SK-N-SH (cell line): ENCODE measurements around the gene TDRD1. TPM values are rescaled to one million over a fixed set of nuclear protein-coding genes. Genes with fewer than 3 reads are reported as not detected.

Experiments used
- CTCF ChIA-PET: fragments of 300-600, 350-600 bp; formaldehyde crosslinking; extraction: SDS; loops from one replicate; lab custom pipeline; 2021; lab: Yijun Ruan, JAX
- POLR2A ChIA-PET: fragments of 350-600 bp; sonication (Branson Sonifier 250); formaldehyde crosslinking; extraction: SDS; loops from one replicate; lab custom pipeline; 2020; ENCODE audit warnings: antibody characterized with exemption, inconsistent platforms; lab: Yijun Ruan, JAX
- DNase-seq: peaks from one replicate; pipeline ENCODE4 v3.0.0; 2012
- H2AFZ ChIP-seq: fragments of 200-600 bp; sonication (generic); 2 replicates; pipeline ENCODE4 v1.8.1; 2016; ENCODE audit warnings: antibody characterized with exemption, mild to moderate bottlenecking, low read depth
- H3F3A ChIP-seq: fragments of 200-600 bp; sonication (generic); replicated peaks from 2 replicates; pipeline ENCODE3; 2016; ENCODE audit warnings: antibody characterized with exemption, mild to moderate bottlenecking; ENCODE audit not compliant: insufficient read depth
- H3K27ac ChIP-seq, 2 experiments: fragments of 200-500 bp in 1 of 2; fragments of 200-600 bp in 1 of 2; sonication (Bioruptor generic) in 1 of 2; sonication (generic), shearing (Covaris generic) in 1 of 2; 2 replicates each; pipeline versions ENCODE4 v1.5.1 to v1.6.1; 2014 to 2016; ENCODE audit warnings: low read depth in 2 of 2, inconsistent platforms in 1 of 2, low read length in 1 of 2, mild to moderate bottlenecking in 1 of 2, mixed read lengths in 1 of 2
- H3K27me3 ChIP-seq: fragments of 200-600 bp; sonication (generic), shearing (Covaris generic); 2 replicates; pipeline ENCODE4 v1.6.1; 2016; ENCODE audit warnings: mixed run types; ENCODE audit not compliant: insufficient read depth
- H3K36me3 ChIP-seq, 2 experiments: fragments of 200-500 bp in 1 of 2; fragments of 200-600 bp in 1 of 2; sonication (Bioruptor generic) in 1 of 2; sonication (generic) in 1 of 2; replicated peaks in 1 of 2; 2 replicates each; pipeline versions ENCODE3 to v1.5.1; 2014 to 2016; ENCODE audit warnings: low read length in 1 of 2, mild to moderate bottlenecking in 1 of 2; ENCODE audit not compliant: insufficient read depth in 2 of 2, control insufficient read depth in 1 of 2
- H3K4me1 ChIP-seq, 2 experiments: fragments of 200-500 bp in 1 of 2; fragments of 200-600 bp in 1 of 2; sonication (Bioruptor generic) in 1 of 2; sonication (generic), shearing (Covaris generic) in 1 of 2; 2 replicates each; pipeline versions ENCODE4 v1.5.1 to v1.6.1; 2014 to 2016; ENCODE audit warnings: low read depth in 1 of 2, low read length in 1 of 2, mixed run types in 1 of 2; ENCODE audit not compliant: insufficient read depth in 2 of 2, control insufficient read depth in 1 of 2
- H3K4me2 ChIP-seq: fragments of 200-600 bp; sonication (generic), shearing (Covaris generic); 2 replicates; pipeline ENCODE4 v1.6.1; 2017; ENCODE audit warnings: mixed run types
- H3K4me3 ChIP-seq, 2 experiments: fragments of 200-500 bp in 1 of 2; fragments of 200-600 bp in 1 of 2; sonication (Bioruptor generic) in 1 of 2; sonication (generic), shearing (Covaris generic) in 1 of 2; 2 replicates each; pipeline versions ENCODE4 v1.5.1 to v1.8.1; 2014 to 2016; ENCODE audit warnings: low read depth in 2 of 2, inconsistent platforms in 1 of 2, low read length in 1 of 2, mild to moderate bottlenecking in 1 of 2, mixed read lengths in 1 of 2, moderate library complexity in 1 of 2
- H3K79me2 ChIP-seq: fragments of 200-600 bp; sonication (generic); 2 replicates; pipeline ENCODE4 v1.8.1; 2017; ENCODE audit warnings: mild to moderate bottlenecking; ENCODE audit not compliant: insufficient read depth
- H3K9ac ChIP-seq: fragments of 200-600 bp; sonication (generic); 2 replicates; pipeline ENCODE4 v1.6.1; 2017; ENCODE audit warnings: mixed run types
- H3K9me2 ChIP-seq: fragments of 200-600 bp; sonication (generic); 2 replicates; pipeline ENCODE4 v1.6.1; 2017; ENCODE audit warnings: mixed run types
- H3K9me3 ChIP-seq: fragments of 200-600 bp; sonication (generic); 2 replicates; pipeline ENCODE4 v1.6.1; 2017; ENCODE audit warnings: mixed run types, mild to moderate bottlenecking, moderate library complexity
- H4K20me1 ChIP-seq: fragments of 200-600 bp; sonication (generic); 2 replicates; pipeline ENCODE4 v1.6.1; 2017; ENCODE audit warnings: mild to moderate bottlenecking, mixed run types; ENCODE audit not compliant: insufficient read depth
- CHD2 ChIP-seq: fragments of 150-350 bp; IDR thresholded peaks from 2 replicates; pipeline ENCODE4 v1.6.1; 2018; ENCODE audit warnings: low read length; ENCODE audit not compliant: partially characterized antibody
- EP300 ChIP-seq, 2 experiments: IDR thresholded peaks; 2 replicates each; pipeline versions ENCODE4 v1.4.0 to v1.6.1; 2012; ENCODE audit warnings: borderline replicate concordance in 1 of 2, low read depth in 1 of 2, low read length in 1 of 2
- EZH2phosphoT487 ChIP-seq: fragments of 200-600 bp; sonication (generic); IDR thresholded peaks from 2 replicates; pipeline ENCODE4 v1.6.1; 2017; ENCODE audit warnings: low read depth, mixed run types, mild to moderate bottlenecking, antibody characterized with exemption, moderate library complexity, borderline replicate concordance
- FOSL2 ChIP-seq: IDR thresholded peaks from 2 replicates; pipeline ENCODE4 v1.4.0; 2012; ENCODE audit warnings: low read depth, mild to moderate bottlenecking, moderate library complexity, borderline replicate concordance
- FOXM1 ChIP-seq: IDR thresholded peaks from 2 replicates; pipeline ENCODE4 v1.4.0; 2012; ENCODE audit warnings: low read depth, mild to moderate bottlenecking
- GABPA ChIP-seq: IDR thresholded peaks from 2 replicates; pipeline ENCODE4 v1.4.0; 2012; ENCODE audit warnings: low read depth, mild to moderate bottlenecking
- GATA2 ChIP-seq: sonication (generic); formaldehyde crosslinking; IDR thresholded peaks from 2 replicates; pipeline ENCODE4 v1.5.0; 2020; ENCODE audit warnings: mild to moderate bottlenecking, missing genetic modification reagents
- JUND ChIP-seq: IDR thresholded peaks from 2 replicates; pipeline ENCODE4 v1.4.0; 2012
- MEF2A ChIP-seq: IDR thresholded peaks from 2 replicates; pipeline ENCODE4 v1.4.0; 2012; ENCODE audit warnings: low read depth, borderline replicate concordance
- MXI1 ChIP-seq: IDR thresholded peaks from 2 replicates; pipeline ENCODE4 v1.6.1; 2012; ENCODE audit warnings: mild to moderate bottlenecking, low read depth, low read length, improper control_type of control experiment
- NFIC ChIP-seq: IDR thresholded peaks from 2 replicates; pipeline ENCODE4 v1.4.0; 2012; ENCODE audit warnings: borderline replicate concordance
- NRF1 ChIP-seq: IDR thresholded peaks from 2 replicates; pipeline ENCODE4 v1.6.1; 2012; ENCODE audit warnings: low read depth, mild to moderate bottlenecking, low read length
- POLR2AphosphoS5 ChIP-seq: IDR thresholded peaks from 2 replicates; pipeline ENCODE4 v1.6.1; 2012; ENCODE audit warnings: low read depth, low read length
- RAD21 ChIP-seq: IDR thresholded peaks from 2 replicates; pipeline ENCODE4 v1.6.1; 2012; ENCODE audit warnings: mild to moderate bottlenecking, low read length
- RFX5 ChIP-seq: IDR thresholded peaks from 2 replicates; pipeline ENCODE4 v1.6.1; 2012; ENCODE audit warnings: mild to moderate bottlenecking, improper control_type of control experiment, low read length
- SIN3A ChIP-seq: IDR thresholded peaks from 2 replicates; pipeline ENCODE4 v1.6.1; 2012; ENCODE audit warnings: low read depth, mild to moderate bottlenecking, low read length, moderate library complexity, borderline replicate concordance
- SMC3 ChIP-seq: IDR thresholded peaks from 2 replicates; pipeline ENCODE4 v1.6.1; 2012; ENCODE audit warnings: low read depth, low read length, improper control_type of control experiment
- TAF1 ChIP-seq: IDR thresholded peaks from 2 replicates; pipeline ENCODE4 v1.6.1; 2012; ENCODE audit warnings: low read depth, mild to moderate bottlenecking, low read length, moderate library complexity, borderline replicate concordance
- YY1 ChIP-seq: IDR thresholded peaks from 2 replicates; pipeline ENCODE4 v1.4.0; 2012; ENCODE audit warnings: low read depth, mild to moderate bottlenecking
- WGBS: methylation state at CpG from one replicate; pipeline ENCODE4 v1.1.6; 2017; ENCODE audit warnings: low lambda C conversion rate; 5-methylcytosine and 5-hydroxymethylcytosine counted together
- polyA plus RNA-seq, 3 experiments: library from polyadenylated mRNA; depleted of rRNA; stranded (reverse); fragments of >200 nt; gene quantifications; 2 replicates each; pipeline ENCODE4 v1.2.3, GENCODE V29; 2012
- TF ChIP-seq, protein P1 (sequence below): IDR thresholded peaks from 2 replicates; pipeline ENCODE4 v1.4.0; 2012; ENCODE audit warnings: low read depth
- TF ChIP-seq, protein P2 (sequence below): IDR thresholded peaks from 2 replicates; pipeline ENCODE4 v1.4.0; 2012; ENCODE audit warnings: low read depth, borderline replicate concordance
- TF ChIP-seq, protein P3 (sequence below): fragments of 200-600 bp; sonication (generic); IDR thresholded peaks from 2 replicates; pipeline ENCODE4 v1.6.1; 2017; ENCODE audit warnings: antibody characterized with exemption, mild to moderate bottlenecking, moderate library complexity

The TDRD1 gene
- polyA plus RNA-seq, 1 of the 3 experiments (the other 2 are of a cell fraction) = not detected

GRCh38 chr10:114173603-114173920, 5.6 kb upstream of the TDRD1 start:
- CTCF ChIA-PET = interaction anchor here (0.8 to 1.0 kb wide), 2 partner anchors 130 to 131 kb away, joined by 3 read pairs; no protein-coding TSS in a partner anchor
- DNase-seq = no peak
- Histone ChIP-seq H2AFZ (peak overlapping the region; percentile 99), H3K9me3 (no peaks in the 10 kb centered on the region), H3K4me1 (peaks cover 0 to 4% of the 10 kb centered on the region in 2 experiments; a peak in 2 of 4 replicates), H4K20me1 (no peaks in the 10 kb centered on the region), H3K27me3 (no peaks in the 10 kb centered on the region), H3K79me2 (peaks cover 51% of the 10 kb centered on the region; the same call in 1 of the 2 replicates), H3K27ac (peak overlapping the region; percentile 55 to 79; a peak in 2 of 4 replicates), H3K4me2 (peak overlapping the region; percentile 89), H3K9me2 (no peaks in the 10 kb centered on the region), H3K9ac (peak overlapping the region; percentile 91), H3F3A (peaks cover 3% of the 10 kb centered on the region), H3K36me3 (peaks cover 0 to 3% of the 10 kb centered on the region in 2 experiments), H3K4me3 (peak overlapping the region; percentile 91 to 99)
- 7% methylated on average over 14 of the region's 23 CpGs for WGBS
- TF ChIP-seq FOSL2 = no peak
- no peak for TF ChIP-seq EZH2phosphoT487
- POLR2A ChIA-PET = no interaction called here

- peak; percentile 97 for DNase-seq
- WGBS = 2% methylated on average over 21 of the region's 49 CpGs
- Histone ChIP-seq H3K9me3 (no peaks in the 10 kb centered on the region), H3K27me3 (no peaks in the 10 kb centered on the region), H3K4me1 (peaks cover 0 to 4% of the 10 kb centered on the region in 2 experiments; a peak in 2 of 4 replicates), H3F3A (peaks cover 3% of the 10 kb centered on the region), H2AFZ (peak within 1 kb of the TSS; percentile 99), H3K9me2 (no peaks in the 10 kb centered on the region), H3K9ac (peak within 1 kb of the TSS; percentile 91), H3K36me3 (no peaks in the 10 kb centered on the region), H3K4me2 (peak within 1 kb of the TSS; percentile 89), H3K27ac (peak within 1 kb of the TSS; percentile 55 to 79; a peak in 3 of 4 replicates), H4K20me1 (no peaks in the 10 kb centered on the region), H3K79me2 (peaks cover 46% of the 10 kb centered on the region; the same call in 1 of the 2 replicates), H3K4me3 (peak within 1 kb of the TSS; percentile 91 to 99)
- ChIA-PET CTCF (interaction anchor here (0.8 to 1.3 kb wide), 3 partner anchors 16 to 130 kb away, joined by 3 read pairs; no protein-coding TSS in a partner anchor), POLR2A (no interaction called here)
- TF ChIP-seq NRF1 (0 out of 2 replicates have a peak, but pooled peaks have one; percentile 24), CHD2 (no peak), RAD21 (no peak), SIN3A (peak; percentile 68; the same call in 1 of the 2 replicates), FOXM1 (no peak), TAF1 (peak; percentile 72), JUND (no peak), SMC3 (no peak), GABPA (no peak), RFX5 (peak; percentile 92), YY1 (peak; percentile 93), NFIC (no peak), EP300 (IDR thresholded peaks at IDR 0.05; ENCODE audit: borderline replicate concordance in 1 of 2, low read depth in 1 of 2, low read length in 1 of 2) (no peak), MXI1 (0 out of 2 replicates have a peak, but pooled peaks have one; percentile 38), POLR2AphosphoS5 (peak; percentile 90), MEF2A (no peak), GATA2 (CRISPR knock-in tag) (no peak)
- TF ChIP-seq, protein P1, sequence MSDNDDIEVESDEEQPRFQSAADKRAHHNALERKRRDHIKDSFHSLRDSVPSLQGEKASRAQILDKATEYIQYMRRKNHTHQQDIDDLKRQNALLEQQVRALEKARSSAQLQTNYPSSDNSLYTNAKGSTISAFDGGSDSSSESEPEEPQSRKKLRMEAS = 0 out of 2 replicates have a peak, but pooled peaks have one; percentile 10
- TF ChIP-seq, protein P2, sequence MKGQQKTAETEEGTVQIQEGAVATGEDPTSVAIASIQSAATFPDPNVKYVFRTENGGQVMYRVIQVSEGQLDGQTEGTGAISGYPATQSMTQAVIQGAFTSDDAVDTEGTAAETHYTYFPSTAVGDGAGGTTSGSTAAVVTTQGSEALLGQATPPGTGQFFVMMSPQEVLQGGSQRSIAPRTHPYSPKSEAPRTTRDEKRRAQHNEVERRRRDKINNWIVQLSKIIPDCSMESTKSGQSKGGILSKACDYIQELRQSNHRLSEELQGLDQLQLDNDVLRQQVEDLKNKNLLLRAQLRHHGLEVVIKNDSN = no peak
- TF ChIP-seq, protein P3, sequence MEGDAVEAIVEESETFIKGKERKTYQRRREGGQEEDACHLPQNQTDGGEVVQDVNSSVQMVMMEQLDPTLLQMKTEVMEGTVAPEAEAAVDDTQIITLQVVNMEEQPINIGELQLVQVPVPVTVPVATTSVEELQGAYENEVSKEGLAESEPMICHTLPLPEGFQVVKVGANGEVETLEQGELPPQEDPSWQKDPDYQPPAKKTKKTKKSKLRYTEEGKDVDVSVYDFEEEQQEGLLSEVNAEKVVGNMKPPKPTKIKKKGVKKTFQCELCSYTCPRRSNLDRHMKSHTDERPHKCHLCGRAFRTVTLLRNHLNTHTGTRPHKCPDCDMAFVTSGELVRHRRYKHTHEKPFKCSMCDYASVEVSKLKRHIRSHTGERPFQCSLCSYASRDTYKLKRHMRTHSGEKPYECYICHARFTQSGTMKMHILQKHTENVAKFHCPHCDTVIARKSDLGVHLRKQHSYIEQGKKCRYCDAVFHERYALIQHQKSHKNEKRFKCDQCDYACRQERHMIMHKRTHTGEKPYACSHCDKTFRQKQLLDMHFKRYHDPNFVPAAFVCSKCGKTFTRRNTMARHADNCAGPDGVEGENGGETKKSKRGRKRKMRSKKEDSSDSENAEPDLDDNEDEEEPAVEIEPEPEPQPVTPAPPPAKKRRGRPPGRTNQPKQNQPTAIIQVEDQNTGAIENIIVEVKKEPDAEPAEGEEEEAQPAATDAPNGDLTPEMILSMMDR = no peak
Measured at GRCh38 chr10:114173921-114174694, 5.0 kb upstream of the TDRD1 start, which contains the start of gene CCDC186. TSS of gene CCDC186 (minus strand) at chr10:114174203. CDS start at chr10:114163268, 10,935 bp downstream.
